CD4-positive, alpha-beta memory T cell (primary cell): ENCODE results near the gene SETX. TPM values are rescaled to one million over a fixed set of nuclear protein-coding genes. Genes with fewer than 3 reads are reported as not detected.

ENCODE experiments used
- CTCF ChIA-PET: fragments of 350-600 bp; sonication (Branson Sonifier 250); formaldehyde crosslinking; loops from one replicate; lab custom pipeline; 2021; ENCODE audit warnings: inconsistent platforms; ENCODE audit not compliant: partially characterized antibody; lab: Charles Lee
- POLR2A ChIA-PET: fragments of 350-600 bp; sonication (Branson Sonifier 250); formaldehyde crosslinking; loops from one replicate; lab custom pipeline; 2021; ENCODE audit not compliant: partially characterized antibody; lab: Charles Lee
- DNase-seq, 5 donors: peaks; one replicate each; pipeline versions ENCODE4 v3.0.0 to v3.0.0-alpha.2; 2020 to 2022; ENCODE audit warnings: mixed read lengths in 1 of 5
- H3K27ac ChIP-seq: one replicate; pipeline ENCODE4 v1.7.0; 2013; ENCODE audit warnings: low read depth, low read length
- H3K27me3 ChIP-seq: 2 replicates; pipeline ENCODE4 v1.7.0; 2013; ENCODE audit warnings: mild to moderate bottlenecking, low read length, moderate library complexity; ENCODE audit not compliant: insufficient read depth
- H3K36me3 ChIP-seq: 2 replicates; pipeline ENCODE4 v1.7.0; 2013; ENCODE audit warnings: mild to moderate bottlenecking, low read length, moderate library complexity; ENCODE audit not compliant: insufficient read depth
- H3K4me1 ChIP-seq: 2 replicates; pipeline ENCODE4 v1.7.0; 2013; ENCODE audit warnings: mild to moderate bottlenecking, low read length, moderate library complexity; ENCODE audit not compliant: insufficient read depth
- H3K4me3 ChIP-seq, 2 donors: one replicate each; pipeline ENCODE4 v1.7.0; 2013; ENCODE audit warnings: low read length in 2 of 2, mild to moderate bottlenecking in 1 of 2
- H3K9me3 ChIP-seq, 2 donors: one replicate each; pipeline ENCODE4 v1.7.0; 2013; ENCODE audit warnings: low read length in 2 of 2, control low read depth in 1 of 2; ENCODE audit not compliant: control insufficient read depth in 1 of 2
- H3K27ac Mint-ChIP-seq, 7 donors: one replicate each; pipeline ENCODE4 v1.8.0; 2020 to 2021; ENCODE audit warnings: mixed read lengths in 7 of 7, mild to moderate bottlenecking in 6 of 7, inconsistent platforms in 3 of 7, moderate library complexity in 3 of 7
- H3K27me3 Mint-ChIP-seq, 2 donors: one replicate each; pipeline ENCODE4 v1.8.0; 2020 to 2021; ENCODE audit warnings: mixed read lengths in 2 of 2
- H3K36me3 Mint-ChIP-seq, 2 donors: one replicate each; pipeline ENCODE4 v1.8.0; 2020 to 2021; ENCODE audit warnings: mixed read lengths in 2 of 2, inconsistent platforms in 1 of 2, mild to moderate bottlenecking in 1 of 2
- H3K4me1 Mint-ChIP-seq, 4 donors: one replicate each; pipeline ENCODE4 v1.8.0; 2020 to 2021; ENCODE audit warnings: mixed read lengths in 4 of 4, mild to moderate bottlenecking in 1 of 4
- H3K4me3 Mint-ChIP-seq, 8 donors: one replicate each; pipeline ENCODE4 v1.8.0; 2020 to 2021; ENCODE audit warnings: mixed read lengths in 8 of 8, mild to moderate bottlenecking in 7 of 8, moderate library complexity in 6 of 8, inconsistent platforms in 3 of 8
- H3K9me3 Mint-ChIP-seq, 8 donors: one replicate each; pipeline ENCODE4 v1.8.0; 2020 to 2021; ENCODE audit warnings: mixed read lengths in 8 of 8, mild to moderate bottlenecking in 5 of 8, inconsistent platforms in 3 of 8, moderate library complexity in 1 of 8
- intact Hi-C: fragments of 100-400 bp; cut with micrococcal nuclease; formaldehyde crosslinking; loops from one replicate; pipeline ENCODE4 v1.15.1; 2023
- polyA plus RNA-seq, 2 donors: library from polyadenylated mRNA; unstranded; fragments of 300-500 nt; fragmentation: Illumina TruSeq; gene quantifications; one replicate each; pipeline ENCODE4 v1.2.3, GENCODE V29; 2021
- total RNA-seq, 2 experiments: library from RNA; stranded (reverse); gene quantifications; one replicate each; pipeline ENCODE4 v1.2.3, GENCODE V29; 2021

Gene SETX
- total RNA-seq (10 to 100 TPM; 91.3 to 94.3 TPM), polyA plus RNA-seq (10 to 100 TPM; 10.1 to 39.2 TPM)

- Mint-ChIP-seq H3K27ac (peak within 1 kb of the TSS; percentile 92 to 100 (median 96)), H3K36me3 (peaks cover 19 to 45% of the 10 kb centered on the region in 2 donors), H3K4me1 (peaks cover 30 to 53% (median 38%) of the 10 kb centered on the region in 4 donors), H3K4me3 (peak within 1 kb of the TSS; percentile 91 to 95 (median 93)), H3K9me3 (peaks cover 0 to 4% (median 0%) of the 10 kb centered on the region in 8 donors), H3K27me3 (no peaks in the 10 kb centered on the region)
- peaks cover 38% of the 10 kb centered on the region for H3K4me1 ChIP-seq
- H3K27ac ChIP-seq: peak within 1 kb of the TSS; percentile 95
- peak within 1 kb of the TSS; percentile 66 to 86 for H3K4me3 ChIP-seq
- H3K27me3 ChIP-seq: no peaks in the 10 kb centered on the region
- peaks cover 16% of the 10 kb centered on the region for H3K36me3 ChIP-seq
- H3K9me3 ChIP-seq: no peaks in the 10 kb centered on the region
- CTCF ChIA-PET: interaction anchor here (1.2 to 1.8 kb wide), 4 partner anchors 57 to 115 kb away, joined by 3 to 4 read pairs (median 3); no protein-coding TSS in a partner anchor
- intact Hi-C loops: loop anchor here (1.0 to 10.0 kb wide), 3 partner anchors 52 to 960 kb away; partner anchors contain the start of genes PRRC2B and TTF1
- peak; percentile 89 to 93 (median 91) for DNase-seq
- POLR2A ChIA-PET: interaction anchor here (0.6 to 2.3 kb wide), 22 partner anchors 9 to 1810 kb away, joined by 3 to 15 read pairs (median 4); partner anchors contain the start of genes DDX31, GTF3C4, GTF3C5 and RNU6ATAC
These were observed at the start of gene SETX for GRCh38 chr9:132354637-132355355. SETX (minus strand) TSS chr9:132354986; CDS start chr9:132349428, 5,558 bp downstream.

- H3K9me3 Mint-ChIP-seq: no peaks in the 10 kb centered on the region
- Histone ChIP-seq H3K9me3 (no peaks in the 10 kb centered on the region), H3K36me3 (peaks cover 24% of the 10 kb centered on the region), H3K4me3 (no peak overlapping the region), H3K4me1 (peaks cover 35% of the 10 kb centered on the region), H3K27ac (peak overlapping the region; percentile 38), H3K27me3 (no peaks in the 10 kb centered on the region)
- peak overlapping the region; percentile 66 to 96 (median 85) for H3K4me3 Mint-ChIP-seq
- DNase-seq: peak; percentile 17 to 57 (median 28)
- H3K27ac Mint-ChIP-seq: peak overlapping the region; percentile 44 to 94 (median 83)
- H3K36me3 Mint-ChIP-seq: peaks cover 24 to 42% of the 10 kb centered on the region in 2 donors
- CTCF ChIA-PET: interaction anchor here (0.6 kb wide), 1 partner anchor 656 kb away, joined by 3 read pairs; no protein-coding TSS in a partner anchor
- POLR2A ChIA-PET: interaction anchor here (0.7 to 2.7 kb wide), 3 partner anchors 50 to 276 kb away, joined by 3 to 13 read pairs (median 4); partner anchors contain the start of gene SETX
- intact Hi-C loops: no loop called here
- H3K27me3 Mint-ChIP-seq: no peaks in the 10 kb centered on the region
- H3K4me1 Mint-ChIP-seq: peaks cover 27 to 69% (median 34%) of the 10 kb centered on the region in 4 donors
These were observed 49.6 kb upstream of the SETX start for GRCh38 chr9:132404228-132404881.

- H3K27ac Mint-ChIP-seq: no peak overlapping the region
These were observed 47.0 kb upstream of the SETX start for GRCh38 chr9:132401824-132402223.

GRCh38 chr9:132395560-132395959 lies 40.8 kb upstream of the SETX start:
- H3K9me3 ChIP-seq: no peaks in the 10 kb centered on the region
- intact Hi-C loops: no loop called here
- no peak overlapping the region for H3K27ac ChIP-seq
- no peaks in the 10 kb centered on the region for H3K27me3 ChIP-seq
- no peak overlapping the region for H3K4me3 ChIP-seq
- H3K4me1 Mint-ChIP-seq: peaks cover 0 to 6% (median under 1%) of the 10 kb centered on the region in 4 donors
- ChIA-PET CTCF (no interaction called here), POLR2A (interaction anchor here (1.0 kb wide), 1 partner anchor 42 kb away, joined by 4 read pairs; no protein-coding TSS in a partner anchor)
- H3K4me3 Mint-ChIP-seq: no peak overlapping the region
- no peaks in the 10 kb centered on the region for H3K9me3 Mint-ChIP-seq
- no peaks in the 10 kb centered on the region for H3K27me3 Mint-ChIP-seq
- DNase-seq: no peak
- no peak overlapping the region for H3K27ac Mint-ChIP-seq
- H3K36me3 ChIP-seq: peaks cover 73% of the 10 kb centered on the region
- H3K36me3 Mint-ChIP-seq: peaks cover 51 to 64% of the 10 kb centered on the region in 2 donors
- H3K4me1 ChIP-seq: no peaks in the 10 kb centered on the region

More at GRCh38 chr9:132401824-132402223, 47.0 kb upstream of the SETX start:
- H3K4me1 ChIP-seq: peaks cover 30% of the 10 kb centered on the region
- H3K36me3 Mint-ChIP-seq: peaks cover 31 to 57% of the 10 kb centered on the region in 2 donors
- no peak for DNase-seq
- H3K9me3 ChIP-seq: no peaks in the 10 kb centered on the region
- intact Hi-C loops: no loop called here
- H3K27me3 ChIP-seq: no peaks in the 10 kb centered on the region
- H3K36me3 ChIP-seq: peaks cover 41% of the 10 kb centered on the region
- H3K4me1 Mint-ChIP-seq: peaks cover 23 to 63% (median 28%) of the 10 kb centered on the region in 4 donors
- no peaks in the 10 kb centered on the region for H3K9me3 Mint-ChIP-seq
- H3K27ac ChIP-seq: no peak overlapping the region
- H3K4me3 ChIP-seq: no peak overlapping the region
- H3K4me3 Mint-ChIP-seq: peak overlapping the region in 1 of 8 donors; percentile 3
- ChIA-PET CTCF (no interaction called here), POLR2A (no interaction called here)
- H3K27me3 Mint-ChIP-seq: no peaks in the 10 kb centered on the region

GRCh38 chr9:132391449-132391848 lies 36.7 kb upstream of the SETX start:
- Histone ChIP-seq H3K4me3 (no peak overlapping the region), H3K27me3 (no peaks in the 10 kb centered on the region), H3K27ac (no peak overlapping the region), H3K4me1 (no peaks in the 10 kb centered on the region), H3K36me3 (peaks cover 81% of the 10 kb centered on the region), H3K9me3 (no peaks in the 10 kb centered on the region)
- intact Hi-C loops: no loop called here
- ChIA-PET POLR2A (no interaction called here), CTCF (no interaction called here)
- Mint-ChIP-seq H3K4me1 (no peaks in the 10 kb centered on the region), H3K27me3 (no peaks in the 10 kb centered on the region), H3K9me3 (no peaks in the 10 kb centered on the region), H3K36me3 (peaks cover 69 to 73% of the 10 kb centered on the region in 2 donors), H3K4me3 (no peak overlapping the region), H3K27ac (no peak overlapping the region)
- DNase-seq: no peak

- CTCF ChIA-PET: interaction anchor here (1.5 kb wide), 1 partner anchor 155 kb away, joined by 3 read pairs; no protein-coding TSS in a partner anchor
These were observed 36.2 kb upstream of the SETX start for GRCh38 chr9:132390966-132391365.

GRCh38 chr9:132387133-132387532 lies 32.3 kb upstream of the SETX start:
- Mint-ChIP-seq H3K27me3 (no peaks in the 10 kb centered on the region), H3K4me1 (peaks cover 7 to 11% (median 10%) of the 10 kb centered on the region in 4 donors), H3K36me3 (peaks cover 57 to 86% of the 10 kb centered on the region in 2 donors), H3K9me3 (no peaks in the 10 kb centered on the region), H3K4me3 (no peak overlapping the region), H3K27ac (no peak overlapping the region)
- Histone ChIP-seq H3K9me3 (no peaks in the 10 kb centered on the region), H3K27me3 (no peaks in the 10 kb centered on the region), H3K36me3 (peaks cover 69% of the 10 kb centered on the region), H3K4me3 (no peak overlapping the region), H3K4me1 (no peaks in the 10 kb centered on the region), H3K27ac (no peak overlapping the region)
- intact Hi-C loops: no loop called here
- DNase-seq: no peak
- ChIA-PET CTCF (no interaction called here), POLR2A (no interaction called here)

More at GRCh38 chr9:132390966-132391365, 36.2 kb upstream of the SETX start:
- Histone ChIP-seq H3K27ac (no peak overlapping the region), H3K4me1 (no peaks in the 10 kb centered on the region), H3K4me3 (no peak overlapping the region), H3K36me3 (peaks cover 81% of the 10 kb centered on the region), H3K9me3 (no peaks in the 10 kb centered on the region), H3K27me3 (no peaks in the 10 kb centered on the region)
- intact Hi-C loops: no loop called here
- POLR2A ChIA-PET: no interaction called here
- no peak for DNase-seq
- Mint-ChIP-seq H3K36me3 (peaks cover 65 to 72% of the 10 kb centered on the region in 2 donors), H3K4me1 (no peaks in the 10 kb centered on the region), H3K4me3 (no peak overlapping the region), H3K9me3 (no peaks in the 10 kb centered on the region), H3K27ac (no peak overlapping the region), H3K27me3 (no peaks in the 10 kb centered on the region)
